Measurements from ENCODE around the gene RBFOX1. TPM values are rescaled to one million over a fixed set of nuclear protein-coding genes. Genes with fewer than 3 reads are reported as not detected.

The RBFOX1 gene
- 38.3 and 61.6 TPM in 2 replicates for polyA plus RNA-seq

DNA sequence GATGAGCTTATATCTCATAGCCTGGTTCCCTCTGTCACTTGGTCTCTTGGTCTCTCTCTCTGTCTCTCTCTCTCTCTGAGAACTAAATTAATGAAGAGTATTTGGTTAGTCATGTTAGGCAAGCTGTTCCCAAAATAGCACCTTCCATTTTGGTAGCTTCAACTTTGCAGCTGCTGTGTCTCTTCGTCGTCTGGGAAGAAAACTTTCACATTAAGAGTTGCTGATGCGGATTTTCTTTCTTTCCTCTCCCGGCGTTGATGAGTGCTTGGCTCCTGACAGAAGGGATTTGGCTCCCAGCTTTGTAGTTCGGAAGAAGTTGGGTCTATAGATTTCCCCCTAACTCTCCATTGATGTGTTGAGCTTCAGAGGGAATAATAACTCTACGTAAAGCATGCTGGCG, at the start of gene RBFOX1:
Gene RBFOX1, plus strand, starts transcription at position 235 of the 400 bp plus-strand sequence.

